GM21825 (cell line): ENCODE data around the gene CST9L.

Experiments
- ATAC-seq: cut with Tn5 transposase; IDR thresholded peaks from one replicate; pipeline ENCODE4 v1.9.1; 2021; ENCODE audit warnings: mild to moderate bottlenecking, moderate library complexity; ENCODE audit not compliant: unreplicated experiment

The CST9L gene

GRCh38 chr20:23568320-23568970 is at the start of gene CST9L:
TSS of gene CST9L (minus strand) at chr20:23568484. CDS start at chr20:23568450, 34 bp downstream.
- no peak for ATAC-seq

GRCh38 chr20:23614163-23614562 is 45.9 kb upstream of the CST9L start:
- ATAC-seq = no peak

- no peak for ATAC-seq
Measured at GRCh38 chr20:23613676-23614075, 45.4 kb upstream of the CST9L start.

- no peak for ATAC-seq
Measured at GRCh38 chr20:23612396-23612795, 44.1 kb upstream of the CST9L start.

- ATAC-seq = no peak
Measured at GRCh38 chr20:23609486-23610109, 41.3 kb upstream of the CST9L start.

GRCh38 chr20:23608251-23608846 is 40.1 kb upstream of the CST9L start:
- ATAC-seq = no peak

- no peak for ATAC-seq
Measured at GRCh38 chr20:23607497-23608245, 39.4 kb upstream of the CST9L start.

GRCh38 chr20:23606652-23607049 is 38.4 kb upstream of the CST9L start:
- ATAC-seq = peak; percentile 90

GRCh38 chr20:23605867-23606651 is 37.8 kb upstream of the CST9L start, which contains the start of gene CST9:
TSS of gene CST9 (minus strand) at chr20:23605917. CDS start at chr20:23605864, 53 bp downstream.
- no peak for ATAC-seq

GRCh38 chr20:23604306-23604705 is 36.0 kb upstream of the CST9L start:
- ATAC-seq = no peak

- no peak for ATAC-seq
Measured at GRCh38 chr20:23603321-23603720, 35.0 kb upstream of the CST9L start.

- ATAC-seq = no peak
Measured at GRCh38 chr20:23602699-23603098, 34.4 kb upstream of the CST9L start.

- ATAC-seq = no peak
Measured at GRCh38 chr20:23602241-23602640, 34.0 kb upstream of the CST9L start.

GRCh38 chr20:23601715-23602114 is 33.4 kb upstream of the CST9L start:
- ATAC-seq = no peak

GRCh38 chr20:23598481-23598880 is 30.2 kb upstream of the CST9L start:
- no peak for ATAC-seq

GRCh38 chr20:23596579-23597250 is 28.4 kb upstream of the CST9L start:
- no peak for ATAC-seq

GRCh38 chr20:23595941-23596340 is 27.7 kb upstream of the CST9L start:
- no peak for ATAC-seq

- ATAC-seq = no peak
Measured at GRCh38 chr20:23588434-23589403, 20.4 kb upstream of the CST9L start.

- ATAC-seq = no peak
Measured at GRCh38 chr20:23587631-23588030, 19.3 kb upstream of the CST9L start.
